HTR-8/SVneo (cell line): ENCODE results near the gene FUT4.
"Not testable (repeated sequence)": the region's sequence is repeated elsewhere in the genome, so short reads cannot be mapped to it uniquely, and the experiment has no call there.

Experiments
- DNase-seq: peaks from one replicate; pipeline ENCODE4 v3.0.0; 2011; ENCODE audit warnings: low spot score, mixed read lengths; ENCODE audit not compliant: insufficient read length
- FAIRE-seq: peaks from 2 replicates; lab custom pipeline; 2011; peaks lifted over from hg19 to GRCh38; lab: Jason Lieb, UNC

The FUT4 gene

DNA sequence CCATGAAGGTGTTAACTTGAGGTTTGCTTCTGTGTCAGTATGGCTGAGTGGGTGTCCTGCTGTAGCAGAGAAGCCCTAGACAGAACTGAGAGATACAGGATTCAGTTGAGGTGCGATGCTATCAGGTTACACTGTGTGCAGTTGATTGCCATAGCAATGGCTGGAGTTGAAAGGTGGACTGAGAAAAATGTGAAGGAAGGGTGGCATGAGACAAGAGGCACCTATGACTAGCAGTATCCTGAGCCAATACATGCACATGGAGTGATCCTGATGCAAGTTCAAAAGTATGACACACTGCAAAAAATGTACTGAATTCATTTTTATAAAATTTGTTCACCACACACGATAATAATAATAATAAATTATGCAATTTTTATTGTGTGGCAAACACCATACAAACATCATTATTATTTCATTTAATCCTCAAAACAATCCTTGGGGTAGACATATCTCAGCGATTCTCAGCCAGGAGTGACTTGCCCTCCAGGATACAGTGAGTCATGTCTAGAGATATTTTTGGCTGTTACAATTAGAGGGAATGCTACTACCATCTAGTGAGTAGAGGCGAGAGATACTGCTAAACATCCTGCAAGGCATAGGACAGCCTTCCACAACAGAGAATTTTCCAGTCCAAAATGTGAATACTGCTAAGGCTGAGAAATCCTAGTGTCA is 19.6 kb downstream of the FUT4 start:
- peak; percentile 45 for DNase-seq
- FAIRE-seq = no peak

DNA sequence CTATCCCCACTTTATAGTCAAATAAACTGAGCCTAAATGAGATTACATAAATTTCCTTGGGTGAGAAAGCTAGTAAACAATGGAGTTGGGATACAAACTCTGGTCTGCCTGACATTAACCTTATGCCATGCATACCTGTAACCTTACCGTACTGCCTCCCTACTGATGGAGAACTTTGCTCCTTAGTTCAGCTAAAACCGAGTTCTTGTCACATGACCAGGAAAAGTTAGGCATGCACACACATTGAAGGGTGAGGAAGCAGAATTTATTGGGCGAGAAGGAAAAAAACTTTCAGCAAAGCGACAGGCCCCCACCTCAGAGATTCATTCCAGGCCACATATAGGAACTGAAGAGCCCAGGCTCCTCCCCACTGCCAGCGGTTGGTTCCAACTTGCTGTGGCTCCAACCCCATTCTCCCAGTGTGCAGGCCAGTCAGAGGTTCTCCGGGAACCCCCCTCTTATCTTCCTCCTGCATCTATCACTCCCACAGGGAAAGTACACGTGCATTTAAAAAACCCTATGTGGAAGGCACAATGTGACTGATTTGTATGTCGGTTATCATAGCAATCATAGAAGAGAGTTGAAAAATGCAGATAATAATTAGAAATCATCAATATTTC is 20.2 kb downstream of the FUT4 start:
- FAIRE-seq = no peak
- DNase-seq = no peak

DNA sequence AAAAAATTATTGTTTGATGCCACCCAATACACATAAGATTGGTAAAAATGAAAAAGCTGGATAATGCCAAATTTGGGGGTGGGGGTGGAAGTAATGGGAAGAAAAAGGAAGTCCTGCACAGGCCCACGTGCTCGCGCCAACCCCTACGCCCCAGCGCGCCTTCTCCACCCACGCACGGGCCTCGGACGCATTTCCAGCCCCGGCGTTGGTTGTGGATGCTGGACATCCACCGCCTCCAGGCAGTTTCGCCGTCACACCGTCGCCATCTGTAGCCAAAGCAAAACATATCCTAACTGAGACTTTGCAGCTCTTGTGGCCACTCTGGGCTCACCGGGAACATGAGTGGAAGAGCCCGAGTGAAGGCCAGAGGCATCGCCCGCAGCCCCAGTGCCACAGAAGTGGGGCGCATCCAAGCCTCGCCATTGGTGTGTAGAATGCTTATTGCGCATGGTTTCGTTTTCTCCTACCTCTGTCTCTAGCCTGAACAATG is 23.5 kb downstream of the FUT4 start, which contains the start of gene PIWIL4:
PIWIL4 (plus strand) TSS at position 188 of the 490 bp plus-strand sequence; CDS start at position 339, 151 bp downstream.
- FAIRE-seq (no peak), DNase-seq (no peak)

DNA sequence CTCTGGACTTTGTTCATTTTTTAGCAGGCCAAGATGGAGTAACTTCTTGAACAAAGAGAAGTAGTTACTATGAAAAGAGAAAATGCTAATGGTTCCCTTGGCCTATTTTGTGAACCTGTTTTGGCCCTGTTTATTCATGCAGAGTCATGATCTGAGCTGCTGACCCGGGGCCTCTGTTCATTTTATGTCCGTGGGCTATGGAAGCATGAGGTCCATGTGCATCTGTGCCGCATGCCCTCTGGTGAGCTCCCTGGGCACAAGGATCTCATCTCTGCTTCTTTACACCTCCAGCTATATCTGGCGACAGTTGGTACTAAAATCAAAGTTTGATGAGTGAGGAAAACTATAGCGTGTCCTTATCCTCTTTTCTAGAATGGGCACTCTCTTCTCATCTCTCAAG is 24.5 kb downstream of the FUT4 start:
- no peak for FAIRE-seq
- DNase-seq = no peak

DNA sequence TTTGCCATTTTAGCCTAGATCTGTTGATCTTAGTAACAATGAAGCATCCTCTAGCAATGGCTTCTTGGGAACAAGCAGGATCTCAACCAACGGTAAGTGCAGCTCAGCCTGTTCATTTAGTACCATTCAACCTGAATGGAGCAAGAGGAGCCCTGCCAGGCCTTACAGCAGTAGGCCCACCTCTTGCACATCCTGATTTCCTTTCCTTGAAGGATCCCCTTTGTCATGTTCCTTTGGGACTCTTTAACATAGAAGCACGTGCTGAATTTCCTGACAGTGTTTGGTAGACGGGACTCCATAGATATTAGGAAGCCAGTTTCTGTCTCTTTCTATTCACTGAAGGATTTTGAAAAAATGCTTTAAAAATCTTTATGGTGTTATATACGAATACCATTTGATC is 25.0 kb downstream of the FUT4 start:
- FAIRE-seq (no peak), DNase-seq (no peak)

DNA sequence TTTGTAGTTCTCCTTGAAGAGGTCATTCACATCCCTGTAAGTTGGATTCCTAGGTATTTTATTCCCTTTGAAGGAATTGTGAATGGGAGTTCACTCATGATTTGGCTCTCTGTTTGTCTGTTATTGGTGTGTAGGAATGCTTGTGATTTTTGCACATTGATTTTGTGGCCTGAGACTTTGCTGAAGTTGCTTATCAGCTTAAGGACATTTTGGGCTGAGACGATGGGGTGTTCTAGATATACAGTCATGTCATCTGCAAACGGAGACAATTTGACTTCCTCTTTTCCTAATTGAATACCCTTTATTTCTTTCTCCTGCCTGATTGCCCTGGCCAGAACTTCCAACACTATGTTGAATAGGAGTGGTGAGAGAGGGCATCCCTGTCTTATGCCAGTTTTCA is 29.3 kb downstream of the FUT4 start:
- DNase-seq, FAIRE-seq: not testable (repeated sequence)

DNA sequence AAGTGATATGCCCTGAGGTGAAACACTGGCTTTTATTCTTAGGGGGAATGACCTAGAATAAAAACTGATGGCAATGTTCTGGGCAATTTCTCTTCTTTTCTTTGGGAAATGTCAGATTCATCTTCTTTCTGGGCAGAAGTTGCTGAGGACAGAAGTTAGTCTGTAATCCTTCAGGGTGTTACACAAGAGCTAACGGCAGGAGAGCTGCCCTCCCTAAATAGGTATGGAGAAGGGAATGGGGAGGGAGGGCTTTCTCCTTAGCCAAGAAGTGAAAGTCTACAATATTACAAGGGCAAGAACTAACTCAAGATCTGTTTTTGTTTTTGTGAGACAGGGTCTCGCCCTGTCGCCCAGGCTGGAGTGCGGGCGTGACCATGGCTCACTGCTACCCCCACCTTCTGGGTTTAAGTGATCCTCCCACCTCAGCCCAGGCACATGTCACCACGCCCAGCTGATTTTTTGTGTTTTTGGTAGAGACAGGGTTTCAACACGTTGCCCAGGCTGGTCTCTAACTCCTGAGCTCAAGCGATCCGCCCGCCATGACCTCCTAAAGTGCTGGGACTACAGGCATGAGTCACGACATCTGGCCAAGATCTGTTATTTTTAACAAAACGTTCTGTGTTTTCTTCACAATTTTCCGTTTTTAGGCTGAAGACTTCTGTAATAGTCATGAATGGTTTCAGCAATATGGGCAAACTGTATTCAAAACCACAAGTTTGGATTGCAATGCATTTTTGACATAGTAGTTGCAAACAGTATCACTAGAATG is 30.7 kb downstream of the FUT4 start:
- DNase-seq = no peak

DNA sequence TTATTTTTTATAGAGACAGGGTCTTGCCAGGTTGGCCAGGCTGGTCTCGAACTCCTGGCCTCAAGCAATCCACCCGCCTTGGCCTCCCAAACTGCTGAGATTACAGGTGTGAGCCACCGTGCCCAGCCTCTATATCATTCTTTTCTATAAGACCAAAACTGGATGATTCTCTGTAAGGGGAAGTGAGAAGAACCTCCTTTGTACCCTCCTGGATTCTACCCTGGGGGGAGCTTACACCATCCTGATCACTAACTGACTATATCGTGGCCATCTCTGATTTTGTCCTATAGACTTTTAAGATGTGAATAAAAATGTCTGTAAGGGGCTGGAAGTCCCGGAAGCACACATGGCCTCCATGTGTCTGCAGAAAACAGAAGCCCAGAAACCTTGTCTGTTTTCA is 32.6 kb downstream of the FUT4 start:
- no peak for DNase-seq
- FAIRE-seq = no peak

More for the DNA sequence above, 30.7 kb downstream of the FUT4 start:
- FAIRE-seq = no peak

DNA sequence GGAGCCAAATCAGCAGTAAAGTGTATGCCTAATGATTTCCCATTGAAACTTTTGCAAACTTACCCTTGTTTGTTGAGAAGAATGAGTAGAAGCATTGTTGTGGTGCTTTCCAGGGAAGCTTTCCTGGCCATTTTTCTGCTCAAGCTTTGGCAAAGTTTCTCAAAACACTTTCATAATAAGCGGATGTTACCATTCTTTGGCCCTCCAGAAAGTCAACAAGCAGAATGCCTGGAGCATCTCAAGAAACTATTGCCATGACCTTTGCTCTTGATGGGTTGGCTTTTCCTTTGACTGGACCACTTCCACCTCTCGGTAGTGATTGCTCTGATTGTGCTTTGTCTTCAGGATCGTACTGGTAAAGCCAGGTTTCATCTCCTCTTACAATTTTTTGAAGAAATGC is 34.1 kb downstream of the FUT4 start:
- no peak for DNase-seq

DNA sequence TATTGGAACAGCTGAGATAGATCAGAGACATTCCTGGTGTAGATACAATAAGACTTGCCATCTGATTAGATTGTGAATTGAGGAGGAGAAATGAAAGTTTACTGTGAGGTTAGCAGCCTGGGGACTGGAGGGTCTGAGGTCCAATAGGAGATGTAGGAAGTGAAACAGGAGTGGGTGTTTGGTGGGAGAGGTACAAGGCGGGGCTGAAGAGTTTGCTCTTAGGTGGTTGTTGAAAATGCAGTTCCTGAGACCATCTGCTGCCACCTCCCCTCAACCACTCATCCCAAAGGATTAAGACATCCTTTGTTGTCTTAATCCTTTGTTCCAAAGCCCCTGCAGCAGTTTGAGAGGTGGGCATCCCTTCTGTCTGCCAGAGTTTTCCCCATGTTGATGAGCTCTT is 38.2 kb downstream of the FUT4 start:
- DNase-seq (no peak), FAIRE-seq (no peak)

More for the DNA sequence above, 34.1 kb downstream of the FUT4 start:
- FAIRE-seq = no peak

DNA sequence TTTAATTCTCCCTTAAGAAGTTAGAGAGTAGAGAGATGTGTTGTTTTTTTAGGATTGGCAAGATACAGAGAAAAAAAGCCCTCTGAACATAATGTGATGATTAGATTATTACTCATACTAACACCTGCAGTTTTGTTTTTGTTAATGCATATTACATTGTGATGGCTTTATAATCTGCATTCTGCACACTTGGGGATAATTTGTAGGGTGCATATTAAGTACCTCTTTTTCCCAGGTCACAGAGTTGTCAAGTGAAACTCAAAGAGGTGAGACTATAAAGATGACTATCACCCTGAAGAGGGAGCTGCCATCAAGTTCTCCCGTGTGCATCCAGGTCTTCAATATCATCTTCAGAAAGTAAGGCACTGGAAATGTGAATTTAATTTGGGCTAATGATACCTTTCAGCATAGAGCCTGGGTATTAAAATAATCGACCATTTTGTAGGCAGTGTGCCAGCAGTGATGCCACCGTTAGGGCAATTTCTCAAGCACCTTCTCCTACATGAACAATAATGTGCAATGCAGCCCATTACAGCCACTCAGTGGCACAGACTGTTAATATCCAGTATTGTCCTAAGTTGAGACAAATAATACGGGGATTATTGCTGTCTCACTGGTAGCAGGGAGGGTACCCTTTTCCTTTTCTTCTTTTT is 39.6 kb downstream of the FUT4 start:
- DNase-seq = no peak
- FAIRE-seq = no peak

DNA sequence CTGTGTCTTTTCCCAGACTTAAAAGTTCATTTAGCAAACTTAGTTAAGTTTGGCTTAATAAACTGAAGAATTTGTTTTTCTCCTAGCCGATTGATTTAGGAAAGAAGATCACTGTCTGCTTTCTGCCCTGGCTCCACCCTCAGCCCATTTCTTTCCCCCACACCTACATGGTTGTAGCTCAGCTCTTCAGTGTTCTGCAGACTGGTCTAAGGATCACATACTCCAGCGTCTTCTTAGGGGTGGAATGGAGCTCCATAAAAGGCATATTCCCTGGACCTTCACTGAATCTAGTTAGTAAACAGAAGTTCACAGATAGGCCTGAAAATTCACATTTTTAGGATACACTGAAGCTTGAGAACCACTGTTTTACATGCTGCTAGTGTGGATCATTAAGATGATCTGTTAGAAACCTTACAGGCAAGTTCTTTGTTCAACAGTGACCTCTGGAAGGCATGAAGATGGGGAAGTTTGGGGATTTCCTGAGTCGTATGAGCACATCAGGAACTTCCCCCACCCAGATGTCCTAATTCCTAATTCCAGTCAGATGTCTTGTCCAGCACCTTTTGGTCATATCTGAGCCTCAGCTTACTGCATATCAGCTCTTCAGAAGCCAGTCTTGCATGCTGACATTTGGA is 40.3 kb downstream of the FUT4 start:
- FAIRE-seq = no peak
- DNase-seq = no peak

DNA sequence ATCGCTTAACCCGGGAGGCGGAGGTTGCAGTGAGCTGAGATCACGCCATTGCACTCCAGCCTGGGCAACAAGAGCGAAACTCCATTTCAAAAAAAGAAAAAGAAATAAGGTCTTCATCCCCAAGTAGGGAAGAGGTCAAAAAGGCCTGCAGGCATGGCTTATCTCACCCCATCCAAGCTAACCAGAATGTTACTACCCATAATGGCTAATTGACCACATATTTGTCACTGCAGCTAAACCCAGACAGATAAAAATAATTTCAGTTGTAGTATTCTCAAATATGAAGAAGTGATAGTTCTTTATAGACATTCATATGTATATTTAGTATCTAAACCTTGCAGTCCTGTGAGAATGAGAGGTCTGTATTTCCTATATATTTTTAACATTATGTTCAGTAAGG is 41.3 kb downstream of the FUT4 start:
- FAIRE-seq (no peak), DNase-seq (no peak)

DNA sequence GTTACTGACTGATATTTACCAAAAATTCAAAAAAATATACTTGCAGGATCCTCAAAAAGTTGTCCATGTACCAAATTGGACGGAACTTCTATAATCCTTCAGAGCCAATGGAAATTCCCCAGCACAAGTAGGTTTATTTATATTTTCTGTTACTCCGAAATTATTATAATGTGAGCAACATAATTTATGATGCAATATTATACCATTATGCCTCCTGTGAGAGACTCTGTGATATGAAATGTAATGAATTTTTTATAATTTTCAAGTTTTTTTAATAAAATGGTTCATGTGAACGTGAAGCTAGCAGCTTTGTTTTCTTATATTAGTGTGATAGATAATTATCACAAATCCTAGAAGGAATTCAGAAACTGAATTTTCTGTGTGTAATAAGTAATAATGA is 41.7 kb downstream of the FUT4 start:
- FAIRE-seq (no peak), DNase-seq (no peak)

DNA sequence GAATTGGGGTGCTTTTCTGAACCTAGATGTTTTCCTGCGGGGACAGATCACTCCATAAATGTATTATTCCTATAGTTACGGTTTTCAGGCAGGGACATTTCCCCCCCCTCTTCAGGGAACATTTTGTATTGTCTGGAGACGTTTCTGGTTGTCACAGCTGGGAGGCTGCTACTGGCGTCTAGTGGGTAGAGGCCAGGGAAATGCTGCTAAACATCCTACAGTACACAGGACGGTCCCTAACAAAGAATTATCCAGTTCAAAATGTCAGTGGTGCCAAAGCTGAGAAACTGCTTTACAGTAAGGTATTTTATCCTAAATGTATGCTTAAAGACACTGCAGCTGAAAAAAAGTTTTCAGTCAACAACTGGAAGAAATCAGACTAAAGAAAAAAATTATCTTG is 42.8 kb downstream of the FUT4 start:
- DNase-seq (no peak), FAIRE-seq (no peak)

DNA sequence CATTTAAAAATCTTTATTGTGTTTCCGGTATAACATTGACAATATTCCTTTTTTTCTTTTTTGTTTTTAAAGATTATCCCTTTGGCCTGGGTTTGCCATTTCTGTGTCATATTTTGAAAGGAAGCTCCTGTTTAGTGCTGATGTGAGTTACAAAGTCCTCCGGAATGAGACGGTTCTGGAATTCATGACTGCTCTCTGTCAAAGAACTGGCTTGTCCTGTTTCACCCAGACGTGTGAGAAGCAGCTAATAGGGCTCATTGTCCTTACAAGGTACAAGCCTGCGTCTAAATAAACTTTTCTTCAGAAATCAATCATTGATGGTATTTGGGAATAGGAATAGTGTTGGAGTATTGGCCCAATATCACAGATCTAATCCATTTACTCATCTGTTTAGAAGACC is 43.3 kb downstream of the FUT4 start:
- FAIRE-seq (no peak), DNase-seq (no peak)

DNA sequence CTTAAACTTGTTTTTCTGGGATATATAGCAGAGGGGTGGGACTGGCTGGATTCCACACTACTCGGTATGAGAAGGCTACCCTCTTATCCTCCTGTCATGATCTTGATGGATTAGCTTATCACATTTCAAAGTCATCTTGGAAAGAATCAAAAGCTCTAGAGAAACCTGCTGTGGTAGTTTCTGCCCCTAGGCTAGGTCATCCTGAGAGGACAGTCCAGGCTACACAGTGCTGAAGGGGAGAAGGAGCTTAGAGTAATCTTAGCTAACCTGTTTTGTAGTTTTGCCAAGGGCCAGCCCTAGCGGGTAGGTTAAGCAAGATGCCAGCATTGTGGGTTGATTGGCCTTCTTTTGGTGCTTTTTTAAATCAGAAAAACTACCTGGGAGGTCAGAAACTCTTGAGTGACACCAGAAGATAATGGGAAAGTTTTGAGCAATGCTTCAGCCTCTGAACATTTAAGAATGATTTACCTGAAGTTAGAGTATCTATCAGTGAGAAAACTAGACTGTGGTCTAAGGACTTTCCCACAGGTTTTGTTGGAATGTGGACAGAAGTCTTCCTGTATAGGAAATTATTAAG is 44.7 kb downstream of the FUT4 start:
- DNase-seq (no peak), FAIRE-seq (no peak)

DNA sequence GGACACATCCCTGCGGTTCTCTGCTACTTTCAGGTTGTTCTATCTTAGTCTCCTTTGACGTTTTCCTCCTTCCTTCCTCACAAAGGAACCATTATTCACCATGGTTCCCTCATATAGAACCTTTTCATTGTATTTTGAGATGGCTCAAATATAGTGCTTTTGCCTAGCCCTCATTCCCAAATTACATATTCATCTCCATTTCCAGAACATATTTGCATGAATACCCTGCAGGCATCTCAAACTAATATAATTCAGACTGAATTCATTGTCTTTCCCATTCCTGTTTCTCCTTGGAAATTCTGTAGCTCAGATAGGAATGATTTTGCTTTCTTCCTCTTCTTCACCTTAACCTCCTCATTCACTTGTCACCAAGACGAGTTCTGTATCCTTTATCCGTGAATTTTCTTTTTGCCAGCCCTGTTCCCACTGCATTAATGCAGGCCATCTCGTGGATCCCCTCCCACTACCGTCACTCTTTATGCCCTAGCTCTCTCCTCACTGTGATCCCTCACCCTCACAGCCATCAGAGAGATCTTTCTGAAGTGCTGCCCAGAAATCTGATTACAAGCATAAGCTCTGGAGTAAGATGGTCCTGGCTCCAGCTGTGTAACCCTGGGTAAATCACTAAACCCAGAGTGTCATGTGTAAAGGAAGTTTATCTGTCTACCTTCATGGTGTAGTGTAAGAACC is 46.8 kb downstream of the FUT4 start:
- no peak for FAIRE-seq
- no peak for DNase-seq

DNA sequence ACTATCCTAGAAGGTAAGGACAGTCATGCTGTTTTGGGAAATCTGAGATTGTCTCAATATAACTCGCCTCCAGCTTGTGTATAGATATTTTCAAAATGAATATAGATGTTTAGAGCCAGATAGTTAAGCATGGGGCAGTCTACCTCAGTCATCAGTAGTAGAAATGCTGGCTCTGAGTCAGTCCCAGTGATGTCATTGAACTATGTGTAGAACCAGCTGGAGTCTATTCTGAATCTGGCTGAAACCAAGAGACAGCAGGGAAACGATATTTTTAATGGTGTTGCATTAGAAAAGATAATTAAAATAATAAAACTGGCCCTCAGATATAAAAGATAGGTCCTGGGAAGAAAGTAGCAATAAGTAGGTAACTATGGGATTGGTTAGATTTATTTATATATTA is 49.3 kb downstream of the FUT4 start:
- DNase-seq (no peak), FAIRE-seq (no peak)
